Neutrophil (primary cell): ENCODE data around the gene HENMT1.
"Not testable (repeated sequence)": the region's sequence is repeated elsewhere in the genome, so short reads cannot be mapped to it uniquely, and the experiment has no call there.

Experiments used
- H3K27ac ChIP-seq: fragments of 200-600 bp; sonication (generic); 2 replicates; pipeline ENCODE4 v1.5.1; 2016; ENCODE audit warnings: mild to moderate bottlenecking, moderate library complexity
- H3K27me3 ChIP-seq: fragments of 200-600 bp; sonication (generic); 2 replicates; pipeline ENCODE4 v1.6.0; 2016; ENCODE audit warnings: mild to moderate bottlenecking
- H3K36me3 ChIP-seq: fragments of 200-600 bp; sonication (generic); 2 replicates; pipeline ENCODE4 v1.5.1; 2017
- H3K4me1 ChIP-seq, 2 experiments: fragments of 200-600 bp in 1 of 2; sonication (generic) in 1 of 2; 1 replicate in 1 of 2; 2 replicates in 1 of 2; pipeline versions ENCODE4 v1.5.1 to v1.6.1; 2013 to 2016; ENCODE audit warnings: low read depth in 1 of 2, low read length in 1 of 2, mild to moderate bottlenecking in 1 of 2, moderate library complexity in 1 of 2; ENCODE audit not compliant: control insufficient read depth in 1 of 2, insufficient read depth in 1 of 2
- H3K4me3 ChIP-seq, 2 experiments: fragments of 200-600 bp in 1 of 2; sonication (generic) in 1 of 2; 1 replicate in 1 of 2; 2 replicates in 1 of 2; pipeline ENCODE4 v1.5.1; 2013 to 2016; ENCODE audit warnings: low read depth in 1 of 2, low read length in 1 of 2, mild to moderate bottlenecking in 1 of 2, moderate library complexity in 1 of 2
- H3K9me3 ChIP-seq: fragments of 200-600 bp; sonication (generic); 2 replicates; pipeline ENCODE4 v1.5.1; 2016
- CTCF ChIP-seq: fragments of 200-600 bp; sonication (generic); IDR thresholded peaks from 2 replicates; pipeline ENCODE4 v1.5.1; 2016; ENCODE audit warnings: antibody characterized with exemption

Gene HENMT1

GRCh38 chr1:108644984-108645383 is 15.9 kb downstream of the HENMT1 start:
- peak overlapping the region; percentile 12 to 59 for H3K4me3 ChIP-seq
- H3K9me3 ChIP-seq: no peaks in the 10 kb centered on the region
- peak overlapping the region; percentile 97 for H3K27ac ChIP-seq
- H3K4me1 ChIP-seq: peaks cover 65 to 66% of the 10 kb centered on the region in 2 experiments
- TF ChIP-seq CTCF: no peak
- H3K27me3 ChIP-seq: no peaks in the 10 kb centered on the region
- H3K36me3 ChIP-seq: peaks cover 4% of the 10 kb centered on the region

GRCh38 chr1:108643492-108644335 is 17.2 kb downstream of the HENMT1 start:
- Histone ChIP-seq H3K27ac (peak overlapping the region; percentile 97), H3K36me3 (no peaks in the 10 kb centered on the region), H3K4me1 (peaks cover 65 to 66% of the 10 kb centered on the region in 2 experiments), H3K4me3 (peak overlapping the region in 1 of 2 experiments; percentile 39), H3K9me3 (no peaks in the 10 kb centered on the region), H3K27me3 (no peaks in the 10 kb centered on the region)
- TF ChIP-seq CTCF: peak; percentile 61

GRCh38 chr1:108640863-108641262 is 20.0 kb downstream of the HENMT1 start:
- not testable (repeated sequence) for H3K9me3 ChIP-seq, H3K27me3 ChIP-seq, H3K36me3 ChIP-seq, H3K27ac ChIP-seq, H3K4me3 ChIP-seq
- peaks cover 37 to 40% of the 10 kb centered on the region in 2 experiments for H3K4me1 ChIP-seq

- Histone ChIP-seq H3K27me3 (no peaks in the 10 kb centered on the region), H3K4me3 (no peak overlapping the region), H3K27ac (no peak overlapping the region), H3K36me3 (peaks cover 13% of the 10 kb centered on the region), H3K4me1 (peaks cover 29 to 31% of the 10 kb centered on the region in 2 experiments), H3K9me3 (no peaks in the 10 kb centered on the region)
- no peak for TF ChIP-seq CTCF
Measured at GRCh38 chr1:108639899-108640560, 20.9 kb downstream of the HENMT1 start.

GRCh38 chr1:108636876-108637275 is 24.0 kb downstream of the HENMT1 start:
- Histone ChIP-seq H3K27ac (no peak overlapping the region), H3K4me1 (peaks cover 0 to 2% of the 10 kb centered on the region in 2 experiments), H3K9me3 (no peaks in the 10 kb centered on the region), H3K27me3 (no peaks in the 10 kb centered on the region), H3K4me3 (no peak overlapping the region), H3K36me3 (peaks cover 31% of the 10 kb centered on the region)
- TF ChIP-seq CTCF: no peak

GRCh38 chr1:108634521-108634920 is 26.4 kb downstream of the HENMT1 start:
- Histone ChIP-seq H3K27ac (no peak overlapping the region), H3K27me3 (no peaks in the 10 kb centered on the region), H3K4me1 (peaks cover 0 to 2% of the 10 kb centered on the region in 2 experiments), H3K9me3 (no peaks in the 10 kb centered on the region), H3K36me3 (peaks cover 50% of the 10 kb centered on the region), H3K4me3 (no peak overlapping the region)
- TF ChIP-seq CTCF: no peak
